OCI-LY1 (cell line): ENCODE data around the gene GLT6D1.

Experiments used
- EZH2 ChIP-seq: fragments of 200-600 bp; sonication (generic), shearing (Covaris generic); IDR thresholded peaks from 2 replicates; pipeline ENCODE4 v1.8.0; 2017; ENCODE audit warnings: borderline replicate concordance, mixed run types, mild to moderate bottlenecking, antibody characterized with exemption, low read length, moderate library complexity, mixed read lengths
- TF ChIP-seq, protein P1 (sequence below): fragments of 200-600 bp; sonication (generic), shearing (Covaris generic); IDR thresholded peaks from 2 replicates; pipeline ENCODE4 v1.5.1; 2017; ENCODE audit warnings: mild to moderate bottlenecking, antibody characterized with exemption, low read length, moderate library complexity, mixed read lengths

DNA sequence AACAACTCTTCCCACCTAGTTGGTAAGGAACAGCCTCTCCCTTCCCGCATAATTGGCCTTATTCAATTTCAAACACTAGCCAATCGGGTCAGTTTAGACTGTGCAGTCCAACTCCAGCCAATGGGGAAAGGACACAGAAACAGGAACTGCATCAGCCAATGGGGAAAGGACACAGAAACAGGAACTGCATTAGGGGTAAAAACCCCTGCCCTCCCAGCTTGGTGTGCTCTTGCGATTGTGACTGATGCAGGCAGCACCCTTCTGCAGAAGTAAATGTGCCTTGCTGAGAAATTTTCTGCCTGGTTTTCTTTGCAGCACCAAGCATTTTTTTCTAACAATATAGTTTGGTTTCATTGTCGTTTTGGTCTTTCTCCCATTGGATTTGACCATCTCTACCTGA, 8.5 kb upstream of the GLT6D1 start:
- TF ChIP-seq, protein P1, sequence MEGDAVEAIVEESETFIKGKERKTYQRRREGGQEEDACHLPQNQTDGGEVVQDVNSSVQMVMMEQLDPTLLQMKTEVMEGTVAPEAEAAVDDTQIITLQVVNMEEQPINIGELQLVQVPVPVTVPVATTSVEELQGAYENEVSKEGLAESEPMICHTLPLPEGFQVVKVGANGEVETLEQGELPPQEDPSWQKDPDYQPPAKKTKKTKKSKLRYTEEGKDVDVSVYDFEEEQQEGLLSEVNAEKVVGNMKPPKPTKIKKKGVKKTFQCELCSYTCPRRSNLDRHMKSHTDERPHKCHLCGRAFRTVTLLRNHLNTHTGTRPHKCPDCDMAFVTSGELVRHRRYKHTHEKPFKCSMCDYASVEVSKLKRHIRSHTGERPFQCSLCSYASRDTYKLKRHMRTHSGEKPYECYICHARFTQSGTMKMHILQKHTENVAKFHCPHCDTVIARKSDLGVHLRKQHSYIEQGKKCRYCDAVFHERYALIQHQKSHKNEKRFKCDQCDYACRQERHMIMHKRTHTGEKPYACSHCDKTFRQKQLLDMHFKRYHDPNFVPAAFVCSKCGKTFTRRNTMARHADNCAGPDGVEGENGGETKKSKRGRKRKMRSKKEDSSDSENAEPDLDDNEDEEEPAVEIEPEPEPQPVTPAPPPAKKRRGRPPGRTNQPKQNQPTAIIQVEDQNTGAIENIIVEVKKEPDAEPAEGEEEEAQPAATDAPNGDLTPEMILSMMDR, result no peak
- TF ChIP-seq EZH2, result no peak
